Adipocyte (in vitro differentiated cells): Measurements from ENCODE around the gene GIMAP5.

ENCODE experiments used
- DNase-seq: peaks from one replicate; pipeline ENCODE4 v3.0.0-alpha.2; 2015; ENCODE audit warnings: low read depth
- H3K27me3 ChIP-seq: replicated peaks from 2 replicates; pipeline ENCODE4 v1.7.0; 2013; ENCODE audit warnings: mild to moderate bottlenecking, low read length, moderate library complexity; ENCODE audit not compliant: control insufficient read depth, insufficient read depth
- H3K36me3 ChIP-seq: 2 replicates; pipeline ENCODE4 v1.7.0; 2013; ENCODE audit warnings: low read length, mild to moderate bottlenecking, moderate library complexity; ENCODE audit not compliant: control insufficient read depth, insufficient read depth, severe bottlenecking
- H3K4me1 ChIP-seq: 2 replicates; pipeline ENCODE4 v1.7.0; 2013; ENCODE audit warnings: mild to moderate bottlenecking, low read length, moderate library complexity; ENCODE audit not compliant: control insufficient read depth, insufficient read depth
- H3K4me3 ChIP-seq: 2 replicates; pipeline ENCODE4 v1.7.0; 2013; ENCODE audit warnings: mild to moderate bottlenecking, low read length, moderate library complexity
- H3K9ac ChIP-seq: 2 replicates; pipeline ENCODE4 v1.7.0; 2013; ENCODE audit warnings: mild to moderate bottlenecking, low read length, moderate library complexity
- H3K9me3 ChIP-seq: 2 replicates; pipeline ENCODE4 v1.7.0; 2013; ENCODE audit warnings: mild to moderate bottlenecking, low read length, moderate library complexity; ENCODE audit not compliant: control insufficient read depth

The GIMAP5 gene

GRCh38 chr7:150721970-150722373 is 15.2 kb upstream of the GIMAP5 start:
- no peak overlapping the region for H3K4me3 ChIP-seq
- DNase-seq: no peak

DNA sequence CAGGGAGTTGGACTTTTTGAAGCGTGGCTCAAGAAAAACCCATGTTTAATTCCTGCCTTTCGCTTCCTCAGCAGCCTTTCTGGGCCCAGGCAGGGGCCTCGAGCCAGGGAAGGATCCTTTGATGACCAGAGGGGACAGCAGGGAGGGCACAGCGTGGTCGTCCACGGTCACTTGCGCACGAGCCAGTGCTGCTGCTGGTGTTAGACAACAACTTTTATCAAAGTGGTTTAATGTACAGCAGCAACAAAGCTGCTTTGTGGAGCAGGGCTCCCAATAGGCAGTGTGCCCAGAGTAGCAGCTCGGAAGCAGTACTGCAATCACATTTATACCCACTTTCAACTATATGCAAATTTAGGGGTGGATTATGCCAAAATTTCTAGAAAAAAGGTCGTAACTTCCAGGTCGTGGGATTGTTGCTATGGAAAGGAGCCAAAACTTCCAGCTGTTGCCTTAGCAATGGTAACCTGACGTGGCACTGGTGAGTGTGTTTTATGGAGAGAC is 14.7 kb upstream of the GIMAP5 start:
- no peak overlapping the region for H3K4me3 ChIP-seq
- peaks cover 8% of the 10 kb centered on the region for H3K9me3 ChIP-seq
- H3K36me3 ChIP-seq: no peaks in the 10 kb centered on the region
- H3K4me1 ChIP-seq: no peaks in the 10 kb centered on the region
- H3K27me3 ChIP-seq: no peaks in the 10 kb centered on the region
- DNase-seq: no peak
- no peak overlapping the region for H3K9ac ChIP-seq

More at GRCh38 chr7:150721970-150722373, 15.2 kb upstream of the GIMAP5 start:
- Histone ChIP-seq H3K4me1 (no peaks in the 10 kb centered on the region), H3K9ac (no peak overlapping the region), H3K36me3 (no peaks in the 10 kb centered on the region), H3K9me3 (peaks cover 8% of the 10 kb centered on the region), H3K27me3 (no peaks in the 10 kb centered on the region)

DNA sequence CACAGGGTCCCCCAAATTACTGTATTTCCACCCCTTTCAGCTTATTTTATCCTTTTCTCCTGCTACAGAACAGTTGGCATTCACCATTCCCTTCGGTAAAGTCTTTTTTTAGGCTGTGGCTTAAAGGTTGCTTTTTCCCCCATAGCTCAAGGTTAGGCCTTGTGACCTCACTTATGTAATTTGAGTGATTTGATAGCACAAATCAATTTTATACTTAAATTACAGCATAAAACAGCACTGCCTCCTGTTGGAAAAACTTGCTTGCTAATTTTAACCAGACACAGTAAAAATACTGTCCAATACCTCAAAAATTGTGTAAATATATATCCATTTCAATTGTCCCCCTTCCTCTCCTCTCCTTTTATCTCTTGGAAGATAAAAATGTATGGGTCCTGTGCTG is 13.8 kb upstream of the GIMAP5 start:
- H3K4me1 ChIP-seq: no peaks in the 10 kb centered on the region
- H3K27me3 ChIP-seq: no peaks in the 10 kb centered on the region
- no peak for DNase-seq
- H3K9me3 ChIP-seq: peaks cover 15% of the 10 kb centered on the region
- no peak overlapping the region for H3K4me3 ChIP-seq
- H3K36me3 ChIP-seq: no peaks in the 10 kb centered on the region
- no peak overlapping the region for H3K9ac ChIP-seq

DNA sequence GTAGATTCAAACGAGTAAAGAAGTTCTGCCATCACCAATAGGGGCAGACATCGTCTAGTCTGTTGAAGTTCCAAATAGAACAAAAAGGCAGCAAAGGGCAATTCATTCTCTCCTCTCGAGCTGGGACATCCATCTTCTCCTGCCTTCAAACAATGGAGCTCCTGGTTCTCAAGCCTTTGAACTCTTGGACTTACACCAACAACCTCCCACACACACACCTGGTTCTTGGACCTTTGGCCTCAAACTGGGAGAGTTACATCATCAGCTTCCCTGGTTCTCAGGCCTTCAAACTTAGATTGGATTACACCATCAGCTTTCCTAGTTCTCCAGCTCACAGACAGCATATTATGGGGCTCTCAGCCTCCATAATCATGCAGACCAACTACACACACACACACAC is 9.8 kb upstream of the GIMAP5 start:
- no peaks in the 10 kb centered on the region for H3K27me3 ChIP-seq

DNA sequence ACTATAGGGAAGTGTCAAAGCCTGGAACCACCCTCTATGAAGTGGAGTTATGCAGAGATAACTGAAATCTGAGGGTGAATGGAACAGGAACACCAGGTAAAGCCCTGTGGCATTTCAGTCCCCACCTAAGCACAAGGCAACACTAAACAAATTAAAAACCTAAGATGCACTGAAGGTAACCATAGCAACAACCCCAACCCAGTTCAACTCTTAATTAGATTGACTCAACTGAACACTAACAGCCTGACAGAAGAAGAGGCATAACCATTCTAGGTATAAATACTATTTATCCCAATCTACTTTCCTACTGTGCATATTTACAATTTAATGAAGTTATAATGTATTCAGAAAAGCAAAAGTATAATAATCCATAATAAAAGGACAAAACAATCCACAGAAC is 9.2 kb upstream of the GIMAP5 start:
- Histone ChIP-seq H3K9me3 (peaks cover 18% of the 10 kb centered on the region), H3K27me3 (no peaks in the 10 kb centered on the region), H3K9ac (no peak overlapping the region), H3K4me1 (no peaks in the 10 kb centered on the region), H3K4me3 (no peak overlapping the region), H3K36me3 (no peaks in the 10 kb centered on the region)
- no peak for DNase-seq

More for the DNA sequence above, 9.8 kb upstream of the GIMAP5 start:
- no peak for DNase-seq
- H3K36me3 ChIP-seq: no peaks in the 10 kb centered on the region
- H3K9ac ChIP-seq: no peak overlapping the region
- no peak overlapping the region for H3K4me3 ChIP-seq
- peaks cover 18% of the 10 kb centered on the region for H3K9me3 ChIP-seq
- H3K4me1 ChIP-seq: no peaks in the 10 kb centered on the region

- no peak for DNase-seq
- Histone ChIP-seq H3K4me1 (no peaks in the 10 kb centered on the region), H3K27me3 (no peaks in the 10 kb centered on the region), H3K4me3 (no peak overlapping the region), H3K9ac (no peak overlapping the region), H3K9me3 (peaks cover 18% of the 10 kb centered on the region), H3K36me3 (no peaks in the 10 kb centered on the region)
These were observed 8.6 kb upstream of the GIMAP5 start for GRCh38 chr7:150728609-150729008.

DNA sequence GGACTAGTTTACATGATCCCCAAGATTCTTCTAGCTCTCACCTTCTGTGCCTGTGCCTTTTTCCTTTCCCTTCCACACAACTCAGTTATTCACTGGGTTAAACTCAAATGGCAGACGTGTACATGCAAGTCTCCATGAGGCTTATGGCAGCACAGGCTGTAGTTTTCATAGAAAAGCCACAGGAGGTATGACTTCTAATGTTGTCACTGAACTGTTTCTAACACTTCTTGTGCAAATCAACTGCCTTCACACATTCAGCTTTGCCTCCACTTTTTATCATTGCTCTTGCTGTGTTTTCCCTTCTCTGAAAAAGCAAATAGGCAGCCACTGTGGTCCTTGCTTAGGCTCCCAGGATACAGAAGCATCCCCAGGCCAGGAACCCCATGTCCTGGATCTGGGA is 5.3 kb upstream of the GIMAP5 start:
- Histone ChIP-seq H3K36me3 (no peaks in the 10 kb centered on the region), H3K27me3 (peaks cover 5% of the 10 kb centered on the region), H3K9me3 (peaks cover 11% of the 10 kb centered on the region), H3K9ac (no peak overlapping the region), H3K4me3 (no peak overlapping the region), H3K4me1 (no peaks in the 10 kb centered on the region)
- DNase-seq: no peak

- no peaks in the 10 kb centered on the region for H3K4me1 ChIP-seq
- peaks cover 8% of the 10 kb centered on the region for H3K27me3 ChIP-seq
- no peak overlapping the region for H3K4me3 ChIP-seq
- H3K9ac ChIP-seq: no peak overlapping the region
- H3K36me3 ChIP-seq: no peaks in the 10 kb centered on the region
- peaks cover 8% of the 10 kb centered on the region for H3K9me3 ChIP-seq
- DNase-seq: no peak
These were observed 4.3 kb upstream of the GIMAP5 start for GRCh38 chr7:150732786-150733481.

DNA sequence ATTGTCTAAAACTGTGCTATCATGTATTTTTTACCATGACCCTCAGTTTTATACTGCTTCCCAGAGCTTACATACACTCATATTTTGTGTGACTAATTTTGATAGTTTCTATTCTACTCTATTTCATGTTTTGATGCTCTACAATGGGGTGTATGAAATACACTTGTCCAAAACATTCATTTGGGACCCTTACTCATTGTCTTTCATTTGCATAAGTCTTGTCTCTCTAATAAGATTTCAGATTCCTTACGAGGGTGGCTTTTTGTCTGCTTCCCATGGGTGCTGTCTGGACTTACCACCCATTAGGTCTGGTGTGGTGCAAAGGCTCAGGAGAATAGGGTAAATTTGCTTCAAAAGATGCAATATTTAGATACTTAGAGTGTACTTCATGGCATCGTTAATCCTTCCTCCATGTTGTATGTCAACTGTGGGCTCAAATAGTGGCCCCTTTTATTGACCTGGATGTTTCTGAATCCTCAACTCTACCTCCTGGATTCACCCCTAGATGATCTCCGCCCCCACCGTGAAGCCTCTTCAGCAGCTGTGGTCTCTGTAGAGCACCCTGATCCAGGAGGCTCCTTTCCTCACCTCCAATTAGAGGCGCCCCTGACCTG is 3.6 kb upstream of the GIMAP5 start:
- Histone ChIP-seq H3K4me1 (no peaks in the 10 kb centered on the region), H3K9ac (no peak overlapping the region), H3K4me3 (no peak overlapping the region), H3K27me3 (peaks cover 11% of the 10 kb centered on the region), H3K36me3 (no peaks in the 10 kb centered on the region), H3K9me3 (peaks cover 2% of the 10 kb centered on the region)
- no peak for DNase-seq

DNA sequence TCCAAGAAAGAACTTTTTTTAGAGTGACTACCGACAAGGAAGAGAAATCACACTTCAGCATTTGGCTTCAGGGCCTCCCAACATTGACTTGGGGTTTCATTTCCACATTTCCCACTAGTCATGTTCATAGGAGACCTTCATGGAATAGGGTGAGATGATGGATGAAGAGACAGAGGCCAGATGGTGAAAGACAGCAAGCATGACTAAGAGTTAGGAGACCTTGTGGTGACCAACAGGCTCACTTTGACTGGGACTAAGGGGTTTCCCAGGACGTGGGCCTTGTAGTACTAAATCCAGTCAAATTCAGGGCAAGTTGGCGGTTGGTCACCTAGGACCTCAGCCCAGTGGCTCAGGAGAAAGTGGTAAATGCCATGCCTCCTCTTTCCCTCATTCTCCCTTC is 3.0 kb upstream of the GIMAP5 start:
- no peaks in the 10 kb centered on the region for H3K9me3 ChIP-seq
- no peaks in the 10 kb centered on the region for H3K36me3 ChIP-seq
- DNase-seq: no peak
- H3K4me3 ChIP-seq: no peak overlapping the region
- H3K4me1 ChIP-seq: no peaks in the 10 kb centered on the region
- H3K9ac ChIP-seq: no peak overlapping the region
- peaks cover 12% of the 10 kb centered on the region for H3K27me3 ChIP-seq

- peaks cover 17% of the 10 kb centered on the region for H3K27me3 ChIP-seq
- DNase-seq: no peak
- H3K4me3 ChIP-seq: no peak overlapping the region
These were observed 1.4 kb upstream of the GIMAP5 start for GRCh38 chr7:150735596-150736358.

More at GRCh38 chr7:150735596-150736358, 1.4 kb upstream of the GIMAP5 start:
- no peak overlapping the region for H3K9ac ChIP-seq
- H3K9me3 ChIP-seq: no peaks in the 10 kb centered on the region
- H3K4me1 ChIP-seq: no peaks in the 10 kb centered on the region
- H3K36me3 ChIP-seq: no peaks in the 10 kb centered on the region
